SK-N-SH (cell line): ENCODE measurements around the gene PDE4B. TPM values are rescaled to one million over a fixed set of nuclear protein-coding genes. Genes with fewer than 3 reads are reported as not detected.
A peak's percentile ranks its signal among the peaks of the same experiment; 100 is the strongest.

Experiments used
- CTCF ChIA-PET: fragments of 300-600, 350-600 bp; formaldehyde crosslinking; extraction: SDS; loops from one replicate; lab custom pipeline; 2021; lab: Yijun Ruan, JAX
- POLR2A ChIA-PET: fragments of 350-600 bp; sonication (Branson Sonifier 250); formaldehyde crosslinking; extraction: SDS; loops from one replicate; lab custom pipeline; 2020; ENCODE audit warnings: antibody characterized with exemption, inconsistent platforms; lab: Yijun Ruan, JAX
- DNase-seq: peaks from one replicate; pipeline ENCODE4 v3.0.0; 2012
- H2AFZ ChIP-seq: fragments of 200-600 bp; sonication (generic); 2 replicates; pipeline ENCODE4 v1.8.1; 2016; ENCODE audit warnings: antibody characterized with exemption, mild to moderate bottlenecking, low read depth
- H3F3A ChIP-seq: fragments of 200-600 bp; sonication (generic); replicated peaks from 2 replicates; pipeline ENCODE3; 2016; ENCODE audit warnings: antibody characterized with exemption, mild to moderate bottlenecking; ENCODE audit not compliant: insufficient read depth
- H3K27ac ChIP-seq, 2 experiments: fragments of 200-500 bp in 1 of 2; fragments of 200-600 bp in 1 of 2; sonication (Bioruptor generic) in 1 of 2; sonication (generic), shearing (Covaris generic) in 1 of 2; 2 replicates each; pipeline versions ENCODE4 v1.5.1 to v1.6.1; 2014 to 2016; ENCODE audit warnings: low read depth in 2 of 2, inconsistent platforms in 1 of 2, low read length in 1 of 2, mild to moderate bottlenecking in 1 of 2, mixed read lengths in 1 of 2
- H3K27me3 ChIP-seq: fragments of 200-600 bp; sonication (generic), shearing (Covaris generic); 2 replicates; pipeline ENCODE4 v1.6.1; 2016; ENCODE audit warnings: mixed run types; ENCODE audit not compliant: insufficient read depth
- H3K36me3 ChIP-seq, 2 experiments: fragments of 200-500 bp in 1 of 2; fragments of 200-600 bp in 1 of 2; sonication (Bioruptor generic) in 1 of 2; sonication (generic) in 1 of 2; replicated peaks in 1 of 2; 2 replicates each; pipeline versions ENCODE3 to v1.5.1; 2014 to 2016; ENCODE audit warnings: low read length in 1 of 2, mild to moderate bottlenecking in 1 of 2; ENCODE audit not compliant: insufficient read depth in 2 of 2, control insufficient read depth in 1 of 2
- H3K4me1 ChIP-seq, 2 experiments: fragments of 200-500 bp in 1 of 2; fragments of 200-600 bp in 1 of 2; sonication (Bioruptor generic) in 1 of 2; sonication (generic), shearing (Covaris generic) in 1 of 2; 2 replicates each; pipeline versions ENCODE4 v1.5.1 to v1.6.1; 2014 to 2016; ENCODE audit warnings: low read depth in 1 of 2, low read length in 1 of 2, mixed run types in 1 of 2; ENCODE audit not compliant: insufficient read depth in 2 of 2, control insufficient read depth in 1 of 2
- H3K4me2 ChIP-seq: fragments of 200-600 bp; sonication (generic), shearing (Covaris generic); 2 replicates; pipeline ENCODE4 v1.6.1; 2017; ENCODE audit warnings: mixed run types
- H3K4me3 ChIP-seq, 2 experiments: fragments of 200-500 bp in 1 of 2; fragments of 200-600 bp in 1 of 2; sonication (Bioruptor generic) in 1 of 2; sonication (generic), shearing (Covaris generic) in 1 of 2; 2 replicates each; pipeline versions ENCODE4 v1.5.1 to v1.8.1; 2014 to 2016; ENCODE audit warnings: low read depth in 2 of 2, inconsistent platforms in 1 of 2, low read length in 1 of 2, mild to moderate bottlenecking in 1 of 2, mixed read lengths in 1 of 2, moderate library complexity in 1 of 2
- H3K79me2 ChIP-seq: fragments of 200-600 bp; sonication (generic); 2 replicates; pipeline ENCODE4 v1.8.1; 2017; ENCODE audit warnings: mild to moderate bottlenecking; ENCODE audit not compliant: insufficient read depth
- H3K9ac ChIP-seq: fragments of 200-600 bp; sonication (generic); 2 replicates; pipeline ENCODE4 v1.6.1; 2017; ENCODE audit warnings: mixed run types
- H3K9me2 ChIP-seq: fragments of 200-600 bp; sonication (generic); 2 replicates; pipeline ENCODE4 v1.6.1; 2017; ENCODE audit warnings: mixed run types
- H3K9me3 ChIP-seq: fragments of 200-600 bp; sonication (generic); 2 replicates; pipeline ENCODE4 v1.6.1; 2017; ENCODE audit warnings: mixed run types, mild to moderate bottlenecking, moderate library complexity
- H4K20me1 ChIP-seq: fragments of 200-600 bp; sonication (generic); 2 replicates; pipeline ENCODE4 v1.6.1; 2017; ENCODE audit warnings: mild to moderate bottlenecking, mixed run types; ENCODE audit not compliant: insufficient read depth
- CHD2 ChIP-seq: fragments of 150-350 bp; IDR thresholded peaks from 2 replicates; pipeline ENCODE4 v1.6.1; 2018; ENCODE audit warnings: low read length; ENCODE audit not compliant: partially characterized antibody
- ELF1 ChIP-seq: IDR thresholded peaks from 2 replicates; pipeline ENCODE4 v1.4.0; 2012
- EP300 ChIP-seq, 2 experiments: IDR thresholded peaks; 2 replicates each; pipeline versions ENCODE4 v1.4.0 to v1.6.1; 2012; ENCODE audit warnings: borderline replicate concordance in 1 of 2, low read depth in 1 of 2, low read length in 1 of 2
- EZH2phosphoT487 ChIP-seq: fragments of 200-600 bp; sonication (generic); IDR thresholded peaks from 2 replicates; pipeline ENCODE4 v1.6.1; 2017; ENCODE audit warnings: low read depth, mixed run types, mild to moderate bottlenecking, antibody characterized with exemption, moderate library complexity, borderline replicate concordance
- FOSL2 ChIP-seq: IDR thresholded peaks from 2 replicates; pipeline ENCODE4 v1.4.0; 2012; ENCODE audit warnings: low read depth, mild to moderate bottlenecking, moderate library complexity, borderline replicate concordance
- FOXM1 ChIP-seq: IDR thresholded peaks from 2 replicates; pipeline ENCODE4 v1.4.0; 2012; ENCODE audit warnings: low read depth, mild to moderate bottlenecking
- GATA2 ChIP-seq: sonication (generic); formaldehyde crosslinking; IDR thresholded peaks from 2 replicates; pipeline ENCODE4 v1.5.0; 2020; ENCODE audit warnings: mild to moderate bottlenecking, missing genetic modification reagents
- JUND ChIP-seq: IDR thresholded peaks from 2 replicates; pipeline ENCODE4 v1.4.0; 2012
- MXI1 ChIP-seq: IDR thresholded peaks from 2 replicates; pipeline ENCODE4 v1.6.1; 2012; ENCODE audit warnings: mild to moderate bottlenecking, low read depth, low read length, improper control_type of control experiment
- NFIC ChIP-seq: IDR thresholded peaks from 2 replicates; pipeline ENCODE4 v1.4.0; 2012; ENCODE audit warnings: borderline replicate concordance
- NRF1 ChIP-seq: IDR thresholded peaks from 2 replicates; pipeline ENCODE4 v1.6.1; 2012; ENCODE audit warnings: low read depth, mild to moderate bottlenecking, low read length
- POLR2AphosphoS5 ChIP-seq: IDR thresholded peaks from 2 replicates; pipeline ENCODE4 v1.6.1; 2012; ENCODE audit warnings: low read depth, low read length
- RAD21 ChIP-seq: IDR thresholded peaks from 2 replicates; pipeline ENCODE4 v1.6.1; 2012; ENCODE audit warnings: mild to moderate bottlenecking, low read length
- RFX5 ChIP-seq: IDR thresholded peaks from 2 replicates; pipeline ENCODE4 v1.6.1; 2012; ENCODE audit warnings: mild to moderate bottlenecking, improper control_type of control experiment, low read length
- RXRA ChIP-seq: IDR thresholded peaks from 2 replicates; pipeline ENCODE4 v1.4.0; 2012; ENCODE audit warnings: low read depth, mild to moderate bottlenecking, borderline replicate concordance
- SIN3A ChIP-seq: IDR thresholded peaks from 2 replicates; pipeline ENCODE4 v1.6.1; 2012; ENCODE audit warnings: low read depth, mild to moderate bottlenecking, low read length, moderate library complexity, borderline replicate concordance
- SMC3 ChIP-seq: IDR thresholded peaks from 2 replicates; pipeline ENCODE4 v1.6.1; 2012; ENCODE audit warnings: low read depth, low read length, improper control_type of control experiment
- TAF1 ChIP-seq: IDR thresholded peaks from 2 replicates; pipeline ENCODE4 v1.6.1; 2012; ENCODE audit warnings: low read depth, mild to moderate bottlenecking, low read length, moderate library complexity, borderline replicate concordance
- TEAD4 ChIP-seq: IDR thresholded peaks from 2 replicates; pipeline ENCODE4 v1.4.0; 2012; ENCODE audit warnings: mild to moderate bottlenecking, borderline replicate concordance; ENCODE audit not compliant: insufficient read depth
- WGBS: methylation state at CpG from one replicate; pipeline ENCODE4 v1.1.6; 2017; ENCODE audit warnings: low lambda C conversion rate; 5-methylcytosine and 5-hydroxymethylcytosine counted together
- polyA plus RNA-seq, 3 experiments: library from polyadenylated mRNA; depleted of rRNA; stranded (reverse); fragments of >200 nt; gene quantifications; 2 replicates each; pipeline ENCODE4 v1.2.3, GENCODE V29; 2012
- TF ChIP-seq, protein P1 (sequence below): fragments of 150-350 bp; IDR thresholded peaks from 2 replicates; pipeline ENCODE4 v1.6.1; 2016; ENCODE audit warnings: mild to moderate bottlenecking, low read depth, low read length
- TF ChIP-seq, protein P2 (sequence below): IDR thresholded peaks from 2 replicates; pipeline ENCODE4 v1.6.1; 2012; ENCODE audit warnings: mild to moderate bottlenecking, low read depth, low read length, moderate library complexity
- TF ChIP-seq, protein P3 (sequence below): IDR thresholded peaks from 2 replicates; pipeline ENCODE4 v1.4.0; 2012; ENCODE audit warnings: low read depth, borderline replicate concordance
- TF ChIP-seq, protein P4 (sequence below): IDR thresholded peaks from 2 replicates; pipeline ENCODE4 v1.4.0; 2012; ENCODE audit warnings: low read depth, borderline replicate concordance

Gene PDE4B
- polyA plus RNA-seq, 1 of the 3 experiments (the other 2 are of a cell fraction), result 1.9 TPM

DNA sequence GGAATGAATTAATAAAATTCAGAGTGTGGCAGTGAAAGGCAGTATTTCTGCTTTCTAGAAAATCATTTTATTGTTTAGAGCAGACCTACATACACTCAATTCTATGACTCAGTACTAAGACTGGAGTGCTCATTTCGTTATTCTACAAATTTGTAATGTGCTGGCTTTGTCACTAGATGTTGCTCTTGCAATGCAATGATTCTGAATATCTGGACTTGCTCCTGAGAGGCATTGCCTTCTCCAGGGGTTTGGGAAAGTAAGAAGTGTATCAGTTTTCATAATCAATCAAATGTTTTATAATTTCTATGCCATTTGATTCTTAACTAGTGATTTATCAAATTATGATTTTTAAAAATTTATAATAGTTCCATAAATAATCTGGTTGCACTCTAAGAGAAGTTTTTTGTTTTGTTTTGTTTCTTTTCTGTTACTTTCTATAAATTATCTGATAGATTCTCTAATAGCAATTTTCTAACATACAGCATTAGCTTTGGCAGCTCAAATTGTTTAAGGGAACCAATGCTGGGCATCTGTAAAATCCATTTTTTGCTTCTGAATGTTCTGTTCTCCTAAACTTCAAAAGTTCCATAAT, 460.7 kb downstream of the PDE4B start (continued):
- TF ChIP-seq, protein P1, sequence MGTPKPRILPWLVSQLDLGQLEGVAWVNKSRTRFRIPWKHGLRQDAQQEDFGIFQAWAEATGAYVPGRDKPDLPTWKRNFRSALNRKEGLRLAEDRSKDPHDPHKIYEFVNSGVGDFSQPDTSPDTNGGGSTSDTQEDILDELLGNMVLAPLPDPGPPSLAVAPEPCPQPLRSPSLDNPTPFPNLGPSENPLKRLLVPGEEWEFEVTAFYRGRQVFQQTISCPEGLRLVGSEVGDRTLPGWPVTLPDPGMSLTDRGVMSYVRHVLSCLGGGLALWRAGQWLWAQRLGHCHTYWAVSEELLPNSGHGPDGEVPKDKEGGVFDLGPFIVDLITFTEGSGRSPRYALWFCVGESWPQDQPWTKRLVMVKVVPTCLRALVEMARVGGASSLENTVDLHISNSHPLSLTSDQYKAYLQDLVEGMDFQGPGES, result no peak
- no peak for TF ChIP-seq CHD2
- peak; percentile 99 for TF ChIP-seq SMC3
- TF ChIP-seq RFX5, result no peak
- no peak for TF ChIP-seq FOXM1
- no peak for TF ChIP-seq MXI1
- no peak for TF ChIP-seq EZH2phosphoT487
- TF ChIP-seq RXRA, result no peak
- TF ChIP-seq, protein P2, sequence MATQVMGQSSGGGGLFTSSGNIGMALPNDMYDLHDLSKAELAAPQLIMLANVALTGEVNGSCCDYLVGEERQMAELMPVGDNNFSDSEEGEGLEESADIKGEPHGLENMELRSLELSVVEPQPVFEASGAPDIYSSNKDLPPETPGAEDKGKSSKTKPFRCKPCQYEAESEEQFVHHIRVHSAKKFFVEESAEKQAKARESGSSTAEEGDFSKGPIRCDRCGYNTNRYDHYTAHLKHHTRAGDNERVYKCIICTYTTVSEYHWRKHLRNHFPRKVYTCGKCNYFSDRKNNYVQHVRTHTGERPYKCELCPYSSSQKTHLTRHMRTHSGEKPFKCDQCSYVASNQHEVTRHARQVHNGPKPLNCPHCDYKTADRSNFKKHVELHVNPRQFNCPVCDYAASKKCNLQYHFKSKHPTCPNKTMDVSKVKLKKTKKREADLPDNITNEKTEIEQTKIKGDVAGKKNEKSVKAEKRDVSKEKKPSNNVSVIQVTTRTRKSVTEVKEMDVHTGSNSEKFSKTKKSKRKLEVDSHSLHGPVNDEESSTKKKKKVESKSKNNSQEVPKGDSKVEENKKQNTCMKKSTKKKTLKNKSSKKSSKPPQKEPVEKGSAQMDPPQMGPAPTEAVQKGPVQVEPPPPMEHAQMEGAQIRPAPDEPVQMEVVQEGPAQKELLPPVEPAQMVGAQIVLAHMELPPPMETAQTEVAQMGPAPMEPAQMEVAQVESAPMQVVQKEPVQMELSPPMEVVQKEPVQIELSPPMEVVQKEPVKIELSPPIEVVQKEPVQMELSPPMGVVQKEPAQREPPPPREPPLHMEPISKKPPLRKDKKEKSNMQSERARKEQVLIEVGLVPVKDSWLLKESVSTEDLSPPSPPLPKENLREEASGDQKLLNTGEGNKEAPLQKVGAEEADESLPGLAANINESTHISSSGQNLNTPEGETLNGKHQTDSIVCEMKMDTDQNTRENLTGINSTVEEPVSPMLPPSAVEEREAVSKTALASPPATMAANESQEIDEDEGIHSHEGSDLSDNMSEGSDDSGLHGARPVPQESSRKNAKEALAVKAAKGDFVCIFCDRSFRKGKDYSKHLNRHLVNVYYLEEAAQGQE, result no peak
- TF ChIP-seq EP300 (IDR thresholded peaks at IDR 0.05; ENCODE audit: borderline replicate concordance in 1 of 2, low read depth in 1 of 2, low read length in 1 of 2), result no peak
- TF ChIP-seq GATA2 (CRISPR knock-in tag), result no peak
- no peak for TF ChIP-seq SIN3A
- no peak for TF ChIP-seq POLR2AphosphoS5
- TF ChIP-seq, all 33 proteins: peak for 5

DNA sequence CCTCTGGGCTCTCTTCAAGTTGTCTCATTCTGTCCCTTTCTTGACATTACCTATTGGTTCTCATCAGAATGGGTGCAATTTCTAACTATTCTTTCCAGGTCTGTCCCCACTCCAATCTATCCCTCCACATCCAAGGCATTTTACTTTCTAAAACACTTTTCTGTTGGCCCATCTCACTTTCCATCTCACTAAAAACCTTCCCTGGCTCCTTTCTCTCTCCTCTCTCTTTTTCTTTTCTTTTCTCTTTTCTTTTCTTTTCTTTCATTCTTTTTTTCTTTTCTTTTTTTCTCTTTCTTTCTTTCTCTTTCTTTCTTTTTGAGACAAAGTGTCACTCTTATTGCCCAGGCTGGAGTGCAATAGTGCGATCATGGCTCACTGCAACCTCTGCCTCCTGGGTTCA, 462.1 kb downstream of the PDE4B start:
- no peaks in the 10 kb centered on the region for H3F3A ChIP-seq
- no peak overlapping the region for H3K9ac ChIP-seq
- no peaks in the 10 kb centered on the region for H3K9me3 ChIP-seq
- H3K27me3 ChIP-seq, result no peaks in the 10 kb centered on the region
- peaks cover 8 to 9% of the 10 kb centered on the region in 2 experiments; a peak in 3 of 4 replicates for H3K4me1 ChIP-seq
- DNase-seq, result no peak
- H3K79me2 ChIP-seq, result no peaks in the 10 kb centered on the region
- H3K36me3 ChIP-seq, result no peaks in the 10 kb centered on the region
- TF ChIP-seq RFX5 (no peak), NRF1 (no peak), JUND (no peak), ELF1 (no peak), MXI1 (no peak), FOSL2 (no peak), EP300 (IDR thresholded peaks at IDR 0.05; ENCODE audit: borderline replicate concordance in 1 of 2, low read depth in 1 of 2, low read length in 1 of 2) (no peak), POLR2AphosphoS5 (no peak), TAF1 (no peak), RAD21 (no peak), NFIC (no peak), GATA2 (CRISPR knock-in tag) (no peak), RXRA (no peak), TEAD4 (no peak)
- TF ChIP-seq, protein P3, sequence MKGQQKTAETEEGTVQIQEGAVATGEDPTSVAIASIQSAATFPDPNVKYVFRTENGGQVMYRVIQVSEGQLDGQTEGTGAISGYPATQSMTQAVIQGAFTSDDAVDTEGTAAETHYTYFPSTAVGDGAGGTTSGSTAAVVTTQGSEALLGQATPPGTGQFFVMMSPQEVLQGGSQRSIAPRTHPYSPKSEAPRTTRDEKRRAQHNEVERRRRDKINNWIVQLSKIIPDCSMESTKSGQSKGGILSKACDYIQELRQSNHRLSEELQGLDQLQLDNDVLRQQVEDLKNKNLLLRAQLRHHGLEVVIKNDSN, result no peak
- TF ChIP-seq, protein P4, sequence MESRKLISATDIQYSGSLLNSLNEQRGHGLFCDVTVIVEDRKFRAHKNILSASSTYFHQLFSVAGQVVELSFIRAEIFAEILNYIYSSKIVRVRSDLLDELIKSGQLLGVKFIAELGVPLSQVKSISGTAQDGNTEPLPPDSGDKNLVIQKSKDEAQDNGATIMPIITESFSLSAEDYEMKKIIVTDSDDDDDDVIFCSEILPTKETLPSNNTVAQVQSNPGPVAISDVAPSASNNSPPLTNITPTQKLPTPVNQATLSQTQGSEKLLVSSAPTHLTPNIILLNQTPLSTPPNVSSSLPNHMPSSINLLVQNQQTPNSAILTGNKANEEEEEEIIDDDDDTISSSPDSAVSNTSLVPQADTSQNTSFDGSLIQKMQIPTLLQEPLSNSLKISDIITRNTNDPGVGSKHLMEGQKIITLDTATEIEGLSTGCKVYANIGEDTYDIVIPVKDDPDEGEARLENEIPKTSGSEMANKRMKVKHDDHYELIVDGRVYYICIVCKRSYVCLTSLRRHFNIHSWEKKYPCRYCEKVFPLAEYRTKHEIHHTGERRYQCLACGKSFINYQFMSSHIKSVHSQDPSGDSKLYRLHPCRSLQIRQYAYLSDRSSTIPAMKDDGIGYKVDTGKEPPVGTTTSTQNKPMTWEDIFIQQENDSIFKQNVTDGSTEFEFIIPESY, result no peak
- TF ChIP-seq, all 33 proteins: peak for 0
- Histone ChIP-seq H4K20me1 (no peaks in the 10 kb centered on the region), H3K27ac (no peak overlapping the region), H2AFZ (no peak overlapping the region), H3K9me2 (no peaks in the 10 kb centered on the region), H3K4me3 (no peak overlapping the region), H3K4me2 (no peak overlapping the region)
- 96% methylated on average over 1 of the region's 1 CpG for WGBS
- ChIA-PET POLR2A (no interaction called here), CTCF (interaction anchor here (1.2 to 19.0 kb wide), 8 partner anchors 12 to 478 kb away, joined by 3 to 384 read pairs (median 5); no protein-coding TSS in a partner anchor)
